GM10248 (cell line): Measurements from ENCODE around the gene CYBB.

Experiments
- CTCF ChIA-PET: fragments of 300-600 bp; sonication (Branson Sonifier 250); formaldehyde crosslinking; extraction: SDS; loops from one replicate; lab custom pipeline; 2021; ENCODE audit warnings: antibody characterized with exemption; lab: Yijun Ruan, JAX
- POLR2A ChIA-PET: fragments of 350-650 bp; sonication (Branson Sonifier 250); formaldehyde crosslinking; extraction: SDS; loops from one replicate; lab custom pipeline; 2020; ENCODE audit warnings: antibody characterized with exemption; lab: Yijun Ruan, JAX
- DNase-seq: peaks from one replicate; pipeline ENCODE4 v3.0.0; 2012; ENCODE audit errors: extremely low spot score
- TF ChIP-seq, protein P1 (sequence below): IDR thresholded peaks from 2 replicates; pipeline ENCODE4 v1.5.1; 2012; ENCODE audit warnings: mild to moderate bottlenecking, low read depth; ENCODE audit errors: extremely low read depth, missing control alignments, control extremely low read depth

The CYBB gene

DNA sequence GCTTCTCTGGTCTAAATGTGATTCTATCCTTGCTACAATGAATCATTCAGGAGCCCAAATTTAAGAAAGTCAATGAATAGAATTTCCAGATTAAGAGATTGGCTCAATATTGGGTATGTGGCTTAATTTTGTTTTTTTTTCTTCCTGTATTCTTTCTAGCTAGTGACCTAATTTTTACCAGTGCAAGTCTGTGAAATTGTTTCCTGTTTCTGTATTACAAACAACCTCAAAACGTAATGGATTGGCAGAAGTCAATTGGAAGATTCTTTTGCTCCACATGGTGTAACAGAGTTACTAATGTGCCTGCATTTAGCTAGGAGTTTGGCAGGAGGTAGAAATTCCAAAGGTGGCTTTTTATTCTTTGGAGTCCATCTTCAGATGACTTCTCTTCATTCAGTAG, 49.9 kb downstream of the CYBB start:
- TF ChIP-seq, protein P1, sequence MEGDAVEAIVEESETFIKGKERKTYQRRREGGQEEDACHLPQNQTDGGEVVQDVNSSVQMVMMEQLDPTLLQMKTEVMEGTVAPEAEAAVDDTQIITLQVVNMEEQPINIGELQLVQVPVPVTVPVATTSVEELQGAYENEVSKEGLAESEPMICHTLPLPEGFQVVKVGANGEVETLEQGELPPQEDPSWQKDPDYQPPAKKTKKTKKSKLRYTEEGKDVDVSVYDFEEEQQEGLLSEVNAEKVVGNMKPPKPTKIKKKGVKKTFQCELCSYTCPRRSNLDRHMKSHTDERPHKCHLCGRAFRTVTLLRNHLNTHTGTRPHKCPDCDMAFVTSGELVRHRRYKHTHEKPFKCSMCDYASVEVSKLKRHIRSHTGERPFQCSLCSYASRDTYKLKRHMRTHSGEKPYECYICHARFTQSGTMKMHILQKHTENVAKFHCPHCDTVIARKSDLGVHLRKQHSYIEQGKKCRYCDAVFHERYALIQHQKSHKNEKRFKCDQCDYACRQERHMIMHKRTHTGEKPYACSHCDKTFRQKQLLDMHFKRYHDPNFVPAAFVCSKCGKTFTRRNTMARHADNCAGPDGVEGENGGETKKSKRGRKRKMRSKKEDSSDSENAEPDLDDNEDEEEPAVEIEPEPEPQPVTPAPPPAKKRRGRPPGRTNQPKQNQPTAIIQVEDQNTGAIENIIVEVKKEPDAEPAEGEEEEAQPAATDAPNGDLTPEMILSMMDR: no peak
- ChIA-PET POLR2A (no interaction called here), CTCF (interaction anchor here (1.3 to 1.7 kb wide), 3 partner anchors 13 to 498 kb away, joined by 3 to 8 read pairs (median 4); partner anchors contain the start of gene RPGR)
- DNase-seq: no peak

DNA sequence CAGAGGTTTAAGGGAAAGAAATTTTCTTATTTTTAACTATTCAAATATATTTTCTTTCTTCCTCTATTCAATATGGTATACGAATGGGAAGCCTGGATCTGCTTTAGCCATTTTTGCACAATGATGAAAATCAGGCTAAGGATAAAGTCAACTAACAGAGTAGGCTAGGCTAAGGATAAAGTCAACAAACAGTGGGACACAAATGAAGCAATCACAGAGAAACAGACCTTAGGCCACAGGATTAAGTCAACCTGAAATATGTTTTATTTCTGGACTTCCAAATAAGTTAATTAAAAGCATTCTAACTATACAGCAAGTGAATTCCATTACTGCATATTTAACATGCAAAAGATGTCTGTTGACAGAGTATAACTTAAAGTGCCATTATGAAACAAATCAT, 50.5 kb downstream of the CYBB start:
- POLR2A ChIA-PET: no interaction called here
- no peak for DNase-seq
- TF ChIP-seq, protein P1: no peak
- CTCF ChIA-PET: interaction anchor here (1.3 to 1.7 kb wide), 3 partner anchors 13 to 497 kb away, joined by 3 to 8 read pairs (median 4); partner anchors contain the start of gene RPGR

DNA sequence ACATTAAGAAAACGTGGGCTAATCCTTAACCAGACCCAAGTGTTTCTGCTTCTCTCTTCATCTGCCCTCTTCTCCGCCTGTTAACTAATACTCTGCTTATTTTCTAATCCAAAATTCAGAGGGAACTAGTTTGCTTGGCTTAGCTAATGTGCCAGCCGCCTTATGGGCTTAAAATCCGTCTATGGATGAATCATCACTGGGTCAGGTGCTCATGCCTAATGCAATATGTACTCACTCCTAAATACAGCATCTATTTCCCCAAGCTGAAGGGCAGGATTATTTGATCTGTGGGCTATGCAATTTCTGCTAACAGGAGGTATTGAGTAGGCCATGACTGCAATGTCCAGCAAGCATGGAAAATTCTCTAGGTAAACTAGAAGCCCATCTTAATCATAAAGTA, 55.1 kb downstream of the CYBB start:
- CTCF ChIA-PET: no interaction called here
- POLR2A ChIA-PET: no interaction called here

GRCh38 chrX:37840931-37841330, 61.1 kb downstream of the CYBB start:
- no peak for DNase-seq
- TF ChIP-seq, protein P1: no peak
- ChIA-PET CTCF (interaction anchor here (2.4 kb wide), 1 partner anchor 95 kb away, joined by 8 read pairs; no protein-coding TSS in a partner anchor), POLR2A (no interaction called here)

More for the DNA sequence above, 55.1 kb downstream of the CYBB start:
- TF ChIP-seq, protein P1: no peak
- DNase-seq: no peak

- no peak for DNase-seq
- ChIA-PET POLR2A (no interaction called here), CTCF (interaction anchor here (3.4 kb wide), 1 partner anchor 20 kb away, joined by 25 read pairs; no protein-coding TSS in a partner anchor)
- TF ChIP-seq, protein P1: no peak
Observed at GRCh38 chrX:37844622-37845021, 64.8 kb downstream of the CYBB start.

GRCh38 chrX:37846141-37846540, 66.3 kb downstream of the CYBB start:
- TF ChIP-seq, protein P1: no peak
- DNase-seq: no peak
- ChIA-PET POLR2A (no interaction called here), CTCF (no interaction called here)
